ENCODE measurements around the gene OLIG2. TPM values are rescaled to one million over a fixed set of nuclear protein-coding genes. Genes with fewer than 3 reads are reported as not detected.

Gene OLIG2
- total and polyA plus RNA-seq, 2 of the 4 experiments (the other 2 are of a cell fraction) = not detected

DNA sequence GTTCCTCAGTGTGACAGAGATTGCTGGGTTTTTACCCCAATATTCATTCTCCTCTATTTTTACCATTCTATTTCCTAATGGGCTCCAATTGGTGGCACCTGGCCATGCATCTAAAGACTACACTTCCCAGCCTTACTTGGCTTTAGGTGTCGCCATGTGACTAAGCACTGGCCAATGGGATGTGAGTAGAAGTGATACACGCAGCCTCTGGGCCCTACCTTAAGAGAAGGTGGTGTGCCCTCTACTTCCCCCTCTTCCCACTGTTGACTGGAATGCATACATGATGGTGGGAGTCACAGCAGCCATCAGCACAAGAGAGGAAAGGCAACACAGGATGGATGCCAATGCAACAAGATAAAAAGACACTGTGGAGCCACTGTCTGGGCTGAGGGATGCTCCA, 11.4 kb upstream of the OLIG2 start:
- ATAC-seq (ENCODE audit: low read depth) (no peak), DNase-seq (no peak)
- WGBS, 2 experiments (ENCODE audit: extremely low coverage in 2 of 2, insufficient read length in 1 of 2) = no CpG with 5 or more reads among the region's 2 CpGs
- no peaks in the 10 kb centered on the region for H3K4me1 ChIP-seq (ENCODE audit: control insufficient read depth, insufficient read depth, low read length)
- no peak overlapping the region for H4K8ac ChIP-seq (ENCODE audit: low read depth in 2 of 2, low read length in 2 of 2)
- H3K9me3 ChIP-seq (ENCODE audit: control insufficient read depth, insufficient read depth, low read length) = no peaks in the 10 kb centered on the region
- H3K9me1 ChIP-seq (ENCODE audit: insufficient read depth, low read length) = no peaks in the 10 kb centered on the region
- H3K18ac ChIP-seq (ENCODE audit: low read depth, low read length) = no peak overlapping the region
- H3K23ac ChIP-seq (ENCODE audit: low read depth, low read length) = no peak overlapping the region
- H2AK9ac ChIP-seq (replicated peaks; ENCODE audit: low read depth, low read length, poor library complexity) = no peak overlapping the region
- no peak overlapping the region for H3K27ac ChIP-seq (ENCODE audit: insufficient read depth, low read length)
- no peak for TF ChIP-seq CEBPB (IDR thresholded peaks at IDR 0.05; ENCODE audit: low read depth, low read length)
- TF ChIP-seq, protein P1, sequence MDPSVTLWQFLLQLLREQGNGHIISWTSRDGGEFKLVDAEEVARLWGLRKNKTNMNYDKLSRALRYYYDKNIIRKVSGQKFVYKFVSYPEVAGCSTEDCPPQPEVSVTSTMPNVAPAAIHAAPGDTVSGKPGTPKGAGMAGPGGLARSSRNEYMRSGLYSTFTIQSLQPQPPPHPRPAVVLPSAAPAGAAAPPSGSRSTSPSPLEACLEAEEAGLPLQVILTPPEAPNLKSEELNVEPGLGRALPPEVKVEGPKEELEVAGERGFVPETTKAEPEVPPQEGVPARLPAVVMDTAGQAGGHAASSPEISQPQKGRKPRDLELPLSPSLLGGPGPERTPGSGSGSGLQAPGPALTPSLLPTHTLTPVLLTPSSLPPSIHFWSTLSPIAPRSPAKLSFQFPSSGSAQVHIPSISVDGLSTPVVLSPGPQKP (IDR thresholded peaks at IDR 0.05; ENCODE audit: borderline replicate concordance, low read depth, low read length) = no peak
- no peak for TF ChIP-seq RCOR1 (IDR thresholded peaks at IDR 0.05; ENCODE audit: insufficient replicate concordance, low read length)
- TF ChIP-seq MAFK (IDR thresholded peaks at IDR 0.05; ENCODE audit: low read depth, low read length) = no peak
- TF ChIP-seq, protein P2, sequence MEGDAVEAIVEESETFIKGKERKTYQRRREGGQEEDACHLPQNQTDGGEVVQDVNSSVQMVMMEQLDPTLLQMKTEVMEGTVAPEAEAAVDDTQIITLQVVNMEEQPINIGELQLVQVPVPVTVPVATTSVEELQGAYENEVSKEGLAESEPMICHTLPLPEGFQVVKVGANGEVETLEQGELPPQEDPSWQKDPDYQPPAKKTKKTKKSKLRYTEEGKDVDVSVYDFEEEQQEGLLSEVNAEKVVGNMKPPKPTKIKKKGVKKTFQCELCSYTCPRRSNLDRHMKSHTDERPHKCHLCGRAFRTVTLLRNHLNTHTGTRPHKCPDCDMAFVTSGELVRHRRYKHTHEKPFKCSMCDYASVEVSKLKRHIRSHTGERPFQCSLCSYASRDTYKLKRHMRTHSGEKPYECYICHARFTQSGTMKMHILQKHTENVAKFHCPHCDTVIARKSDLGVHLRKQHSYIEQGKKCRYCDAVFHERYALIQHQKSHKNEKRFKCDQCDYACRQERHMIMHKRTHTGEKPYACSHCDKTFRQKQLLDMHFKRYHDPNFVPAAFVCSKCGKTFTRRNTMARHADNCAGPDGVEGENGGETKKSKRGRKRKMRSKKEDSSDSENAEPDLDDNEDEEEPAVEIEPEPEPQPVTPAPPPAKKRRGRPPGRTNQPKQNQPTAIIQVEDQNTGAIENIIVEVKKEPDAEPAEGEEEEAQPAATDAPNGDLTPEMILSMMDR (conservative IDR thresholded peaks at IDR 0.05; ENCODE audit: low read depth, low read length) = no peak
- H3K36me3 ChIP-seq (ENCODE audit: control insufficient read depth, insufficient read depth, low read length) = no peaks in the 10 kb centered on the region
- H3K79me1 ChIP-seq (ENCODE audit: low read depth in 1 of 2, low read length in 2 of 2) = no peaks in the 10 kb centered on the region
- H4K91ac ChIP-seq (ENCODE audit: insufficient read depth, low read depth, low read length) = no peak overlapping the region
- POLR2A ChIA-PET (ENCODE audit: unreplicated experiment) = no interaction called here
- dilution Hi-C loops (cut with HindIII; ENCODE audit: low sequenced_read_pairs, unreplicated experiment) (no loop called here), intact Hi-C loops (cut with micrococcal nuclease) (no loop called here), in situ Hi-C loops (cut with MboI; ENCODE audit: low sequenced_read_pairs) (no loop called here)
- H2AFZ ChIP-seq (replicated peaks; ENCODE audit: low read length, poor library complexity) = no peak overlapping the region
- H2BK15ac ChIP-seq (ENCODE audit: low read depth, low read length) = no peak overlapping the region
- H4K5ac ChIP-seq (ENCODE audit: low read depth, low read length) = no peak overlapping the region
- no peaks in the 10 kb centered on the region for H4K20me1 ChIP-seq (ENCODE audit: insufficient read depth, low read length)
- no peak overlapping the region for H3K4ac ChIP-seq (ENCODE audit: low read depth, low read length)
- no peak overlapping the region for H3K4me3 ChIP-seq (ENCODE audit: insufficient read depth, low read depth, low read length)
- H2AK5ac ChIP-seq (ENCODE audit: low read depth, low read length) = no peak overlapping the region
- H3K14ac ChIP-seq (replicated peaks; ENCODE audit: low read depth, low read length) = no peak overlapping the region
- H3K4me2 ChIP-seq (ENCODE audit: low read depth, low read length) = no peak overlapping the region
- H3K27me3 ChIP-seq (ENCODE audit: control insufficient read depth, insufficient read depth, low read length) = peaks cover 31% of the 10 kb centered on the region
- H2BK5ac ChIP-seq (ENCODE audit: low read depth, low read length, poor library complexity, severe bottlenecking) = no peak overlapping the region
- no peak overlapping the region for H3K9ac ChIP-seq (ENCODE audit: low read depth, low read length)
- CTCF ChIA-PET = no interaction called here
- H3K56ac ChIP-seq (ENCODE audit: extremely low read depth, insufficient read depth, low read length) = no peak overlapping the region
- no peak overlapping the region for H2BK120ac ChIP-seq (ENCODE audit: low read depth, low read length)
- BruUV-seq (replicated peaks) = no TSS peak
- no peak overlapping the region for H2BK20ac ChIP-seq (ENCODE audit: low read depth, low read length)
